Measurements from ENCODE around the gene RRAS2.

DNA sequence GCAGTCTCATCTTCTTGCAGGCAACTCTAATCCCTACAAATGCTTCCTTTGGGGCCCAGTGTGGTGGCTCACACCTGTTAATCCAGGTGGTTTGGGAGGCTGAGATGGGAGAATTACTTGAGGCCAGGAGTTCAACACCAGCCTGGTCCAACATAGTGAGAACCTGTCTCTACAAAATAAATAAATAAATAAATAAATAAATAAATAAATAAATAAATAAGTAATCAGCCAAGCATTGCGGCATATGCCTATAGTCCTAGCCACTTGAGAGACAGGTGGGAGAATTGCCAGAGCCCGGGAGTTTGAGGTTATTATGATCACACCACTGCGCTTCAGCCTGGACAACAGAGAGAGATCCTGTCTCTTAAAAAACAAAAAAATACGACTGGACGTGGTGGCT, 34.1 kb upstream of the RRAS2 start:
- no peak for TF ChIP-seq ZNF558 (tag by site-specific recombination; IDR thresholded peaks at IDR 0.05)
- no peak for TF ChIP-seq ZNF596 (tag by site-specific recombination; IDR thresholded peaks at IDR 0.05)
